Activated effector memory CD4-positive, alpha-beta T cell treated with Interleukin-2 at 50 U/mL for 16 hours (primary cell): Measurements from ENCODE around the gene ISM2.

Source experiments
- DNase-seq: peaks from one replicate; pipeline ENCODE4 v3.0.0-alpha.2; 2020

Gene ISM2

DNA sequence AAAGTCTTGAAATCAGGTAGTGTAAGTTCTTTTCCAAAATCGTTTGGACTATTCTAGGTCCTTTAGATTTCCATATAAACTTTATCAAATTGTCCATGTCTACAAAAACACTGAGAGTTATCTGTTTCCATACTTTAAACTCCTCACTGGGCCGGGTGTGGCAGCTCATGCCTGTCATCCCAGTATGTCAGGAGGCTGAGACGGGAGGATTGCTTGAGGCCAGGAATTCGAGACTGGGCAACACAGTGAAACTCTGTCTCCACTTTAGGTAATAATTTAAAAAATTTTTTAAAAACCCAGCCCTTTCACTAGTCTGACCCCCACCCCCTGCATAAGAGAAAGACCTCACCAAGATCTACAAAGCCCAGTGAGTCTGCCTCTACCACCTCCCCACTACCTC is 6.4 kb upstream of the ISM2 start:
- DNase-seq: no peak

DNA sequence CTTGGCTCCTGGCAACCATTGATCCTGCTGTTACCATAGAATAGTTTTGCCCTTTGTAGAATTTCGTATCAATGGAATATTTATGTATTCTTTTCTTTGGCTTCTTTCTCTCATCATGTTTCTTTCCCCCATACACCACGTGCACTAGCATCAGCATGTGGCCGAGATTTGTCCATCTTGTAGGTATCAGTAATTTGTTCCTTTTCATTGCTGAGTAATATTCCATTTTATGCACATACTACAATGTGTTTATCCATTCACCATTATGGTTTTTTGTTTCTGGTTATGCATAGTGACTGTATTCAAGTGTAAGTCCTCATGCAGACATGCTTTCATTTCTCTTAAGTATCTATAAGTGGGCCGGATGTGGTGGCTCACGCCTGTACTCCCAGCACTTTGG is 4.5 kb upstream of the ISM2 start:
- no peak for DNase-seq

- no peak for DNase-seq
Measured at GRCh38 chr14:77502109-77502782, 3.6 kb upstream of the ISM2 start.

GRCh38 chr14:77498984-77499527 is 440 bp upstream of the ISM2 start:
- DNase-seq: no peak

- no peak for DNase-seq
Measured at GRCh38 chr14:77495334-77495733, 3.3 kb downstream of the ISM2 start.

DNA sequence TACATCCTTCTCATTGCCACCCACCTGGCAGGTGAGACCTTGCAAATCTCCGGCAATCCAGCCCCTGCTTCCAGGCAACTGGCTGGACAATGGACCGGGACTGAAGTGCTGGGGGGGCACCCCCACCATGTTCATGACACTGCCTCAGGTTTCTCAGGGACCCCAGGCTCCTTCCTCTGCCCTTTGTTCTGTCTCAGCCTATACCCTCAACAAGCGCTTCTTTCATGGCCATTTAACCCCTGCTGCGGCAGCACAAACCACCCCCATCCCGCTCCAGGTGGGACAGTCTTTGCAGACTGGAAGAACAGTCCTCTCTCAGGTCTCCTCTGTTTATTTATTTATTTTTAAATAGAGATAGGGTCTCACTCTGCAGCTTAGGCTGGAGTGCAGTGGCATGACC is 7.6 kb downstream of the ISM2 start:
- DNase-seq: no peak

DNA sequence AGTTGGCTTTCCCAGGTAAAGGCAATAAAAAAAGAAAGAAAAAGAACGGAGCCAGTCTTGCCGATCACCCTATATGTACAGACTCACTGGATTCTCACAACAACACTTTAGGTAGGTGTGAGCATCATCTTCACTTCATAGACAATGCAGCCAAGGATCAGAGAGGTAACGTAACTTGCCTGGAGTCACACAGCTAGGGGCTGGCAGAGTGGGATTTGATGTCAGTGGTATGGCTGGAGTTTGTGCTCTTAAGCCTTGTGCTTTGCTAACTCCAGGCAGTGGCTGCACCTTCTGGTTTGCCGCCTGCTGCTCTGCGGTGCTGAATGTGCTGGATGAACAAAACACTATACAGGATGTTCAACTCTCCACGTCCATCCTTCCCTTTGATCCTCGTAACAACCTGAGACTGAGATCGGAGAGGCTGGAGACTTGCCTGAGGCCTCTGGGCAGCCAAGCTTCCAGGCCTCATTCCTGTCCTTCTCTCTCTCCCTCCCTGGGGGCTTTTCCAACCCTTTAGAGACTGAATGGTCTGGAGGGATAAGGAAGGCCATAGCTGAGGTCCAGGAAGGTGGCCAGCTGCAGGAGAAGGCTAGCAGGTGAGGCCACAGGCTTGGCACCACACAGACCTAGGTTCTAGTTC is 8.1 kb downstream of the ISM2 start:
- DNase-seq: no peak

GRCh38 chr14:77489041-77489440 is 9.6 kb downstream of the ISM2 start:
- no peak for DNase-seq

DNA sequence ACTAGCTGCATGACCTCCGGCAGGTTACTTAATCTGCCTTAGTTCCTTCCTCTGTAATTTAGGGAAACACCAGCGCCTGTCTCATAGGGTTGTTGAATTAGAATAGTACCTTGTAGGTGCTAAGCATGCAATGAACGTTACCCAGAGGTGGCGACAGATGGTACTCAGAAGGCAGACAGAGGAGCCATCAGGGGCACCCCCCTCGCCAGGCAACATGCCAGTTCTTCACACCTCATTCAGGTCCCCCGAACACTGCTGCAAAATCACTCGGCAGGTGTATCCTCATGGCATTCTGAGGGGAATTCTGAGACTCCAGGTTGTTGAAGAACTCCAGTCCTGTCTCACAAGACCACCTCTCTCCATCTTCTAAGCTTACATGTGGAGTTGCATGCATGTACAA is 10.1 kb downstream of the ISM2 start:
- DNase-seq: no peak

- no peak for DNase-seq
Measured at GRCh38 chr14:77485901-77486678, 12.5 kb downstream of the ISM2 start.

- no peak for DNase-seq
Measured at GRCh38 chr14:77485256-77485655, 13.4 kb downstream of the ISM2 start.

GRCh38 chr14:77482422-77482821 is 16.2 kb downstream of the ISM2 start:
- no peak for DNase-seq

DNA sequence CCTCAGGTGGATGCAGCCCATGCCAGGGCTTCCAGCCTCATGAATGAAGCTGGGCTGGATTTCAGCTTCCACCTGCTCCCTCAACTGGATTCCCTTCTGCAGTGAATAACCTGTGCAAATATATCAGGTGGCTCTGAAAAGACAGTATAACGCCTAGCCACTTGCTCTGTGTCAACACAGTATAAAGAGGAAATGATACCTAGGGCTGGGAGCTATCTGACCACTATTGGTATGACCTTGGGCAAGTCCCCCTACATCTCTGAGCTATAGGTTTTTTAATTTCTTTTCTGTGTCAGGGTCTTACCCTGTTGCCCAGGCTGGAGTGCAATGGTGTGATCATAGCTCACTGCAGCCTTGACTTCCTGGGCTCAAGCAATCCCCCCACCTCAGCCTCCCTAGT is 19.8 kb downstream of the ISM2 start:
- no peak for DNase-seq

- no peak for DNase-seq
Measured at GRCh38 chr14:77478029-77478428, 20.6 kb downstream of the ISM2 start.

DNA sequence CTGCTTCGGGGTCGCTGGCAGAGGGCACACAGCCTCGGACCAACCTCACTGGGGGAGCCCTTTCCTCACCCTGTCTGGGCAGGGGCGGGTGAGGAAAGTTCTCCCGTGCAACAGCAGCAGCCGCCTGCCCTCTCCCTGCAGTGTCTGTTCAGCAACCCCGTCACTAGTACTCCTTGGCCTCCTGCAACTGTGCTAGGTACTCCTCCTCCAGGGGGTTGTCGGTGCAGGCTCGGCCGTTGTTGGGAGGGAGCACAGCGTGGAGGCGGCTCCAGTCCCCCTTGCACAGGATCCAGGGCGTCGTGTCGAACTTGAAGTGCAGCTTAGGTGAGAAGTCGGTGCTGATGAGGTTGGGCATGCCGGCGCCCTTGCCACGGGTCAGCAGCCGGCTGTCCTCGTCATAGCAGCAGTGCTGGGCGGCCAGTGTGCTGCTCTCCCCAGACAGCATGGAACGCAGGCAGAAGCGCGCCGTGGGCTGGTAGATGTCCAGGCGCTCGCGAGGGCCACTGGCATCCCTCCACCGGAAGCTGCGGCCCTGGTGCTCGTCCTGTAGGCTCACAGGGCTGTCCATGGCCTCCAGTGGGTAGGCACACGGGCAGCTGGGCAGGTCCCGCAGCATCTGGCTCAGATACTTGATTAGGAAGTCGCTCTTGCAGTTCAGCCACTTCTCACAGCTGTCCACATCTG is 23.0 kb downstream of the ISM2 start:
- DNase-seq: no peak

DNA sequence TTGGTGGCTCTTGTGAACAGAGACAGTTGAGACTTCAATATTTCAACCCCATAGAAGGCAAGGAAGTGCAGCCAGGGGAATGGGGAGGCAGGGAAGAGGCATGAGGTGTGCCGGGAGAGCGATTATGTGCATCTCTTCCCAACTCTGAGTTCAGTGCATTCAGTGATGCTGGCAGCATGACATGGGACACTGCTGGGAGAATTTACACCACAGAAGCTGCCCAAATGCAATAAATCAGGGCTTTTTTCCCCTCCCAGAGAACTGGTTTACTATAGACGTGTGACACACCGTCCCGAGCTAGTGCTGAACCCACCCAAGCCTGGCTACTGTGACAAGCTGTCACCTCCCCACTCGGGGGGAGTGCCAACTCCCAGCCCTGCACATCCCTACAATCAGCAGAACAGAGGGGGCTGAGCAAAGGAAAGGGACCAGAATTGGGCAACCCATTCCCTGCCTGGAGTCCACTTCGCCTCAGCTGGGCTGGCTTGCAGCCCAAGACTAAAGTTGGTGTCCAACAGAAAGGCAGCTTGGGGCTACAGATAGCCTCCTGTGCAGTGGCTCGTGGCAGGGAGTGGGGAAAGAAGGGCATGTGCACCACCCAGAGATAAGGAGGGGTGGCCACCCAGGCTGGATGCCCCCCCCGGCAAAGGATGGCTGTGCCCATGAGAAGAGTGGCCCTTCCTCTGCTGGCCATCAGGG is 24.0 kb downstream of the ISM2 start:
- DNase-seq: no peak

GRCh38 chr14:77473921-77474320 is 24.7 kb downstream of the ISM2 start:
- no peak for DNase-seq

DNA sequence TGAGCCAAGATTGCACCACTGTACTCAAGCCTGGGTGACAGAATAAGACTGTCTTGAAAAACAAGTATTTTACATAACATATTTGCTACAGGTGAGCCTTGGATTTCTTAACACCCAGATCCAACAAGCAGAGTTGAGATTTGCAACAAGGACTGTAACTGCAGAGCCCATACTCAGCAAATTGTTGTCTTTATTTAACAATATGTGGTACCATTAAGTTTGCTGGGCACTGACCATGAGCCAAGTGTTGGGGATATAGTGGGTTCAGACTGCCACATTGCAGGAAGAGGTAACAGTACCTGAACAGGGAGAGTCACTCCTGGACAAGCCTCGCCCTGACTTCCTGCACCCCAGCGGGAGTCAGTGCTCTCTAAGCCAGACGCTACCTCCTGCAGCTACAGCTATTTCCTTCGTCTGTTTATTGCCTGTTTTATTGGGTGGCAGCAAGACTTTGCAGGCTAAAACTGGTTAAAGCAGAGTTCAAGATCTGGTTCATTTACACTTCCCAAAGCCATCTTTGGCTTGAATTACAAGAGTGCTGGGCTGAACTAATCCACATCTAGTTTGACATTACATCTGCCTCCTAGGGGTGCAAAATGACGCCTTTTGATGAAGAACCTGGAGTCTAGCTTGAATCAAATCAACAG is 28.3 kb downstream of the ISM2 start:
- no peak for DNase-seq

GRCh38 chr14:77469539-77469938 is 29.1 kb downstream of the ISM2 start:
- no peak for DNase-seq

DNA sequence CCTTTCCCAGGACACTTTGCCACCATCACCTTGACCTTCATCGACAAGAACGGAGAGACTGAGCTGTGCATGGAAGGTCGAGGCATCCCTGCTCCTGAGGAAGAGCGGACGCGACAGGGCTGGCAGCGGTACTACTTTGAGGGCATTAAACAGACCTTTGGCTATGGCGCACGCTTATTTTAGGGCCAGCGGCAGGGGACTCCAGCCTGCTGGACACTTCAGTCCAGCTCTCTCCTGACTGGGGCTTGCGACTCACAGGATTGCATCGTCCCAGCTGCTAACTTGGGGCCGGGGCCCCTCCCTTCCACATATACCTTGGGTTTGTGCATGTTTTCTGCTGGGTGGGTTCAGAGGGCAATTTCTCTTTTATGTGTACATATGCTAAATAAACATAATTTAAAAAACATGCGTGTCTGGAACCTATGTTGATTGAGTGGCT is 29.5 kb downstream of the ISM2 start:
- DNase-seq: no peak

- no peak for DNase-seq
Measured at GRCh38 chr14:77467801-77468200, 30.8 kb downstream of the ISM2 start.
